Measurements from ENCODE around the gene SEMG1.

- no peak for TF ChIP-seq CTCF (IDR thresholded peaks at IDR 0.05)
- TF ChIP-seq POLR2A (IDR thresholded peaks at IDR 0.05): no peak
Observed at GRCh38 chr20:45253261-45253660, 46.4 kb downstream of the SEMG1 start.
